Endothelial cell of umbilical vein (primary cell): ENCODE data around the gene DEFB112.

Source experiments
- EZH2 ChIP-seq: IDR thresholded peaks from 2 replicates; pipeline ENCODE4 v1.6.1; 2012; ENCODE audit warnings: borderline replicate concordance, low read depth, mild to moderate bottlenecking, moderate library complexity, low read length, inconsistent platforms; ENCODE audit not compliant: severe bottlenecking
- FOS ChIP-seq: IDR thresholded peaks from 2 replicates; pipeline ENCODE4 v1.6.1; 2011; ENCODE audit warnings: mild to moderate bottlenecking, low read length, moderate library complexity, borderline replicate concordance; ENCODE audit not compliant: insufficient read depth
- GATA2 ChIP-seq: IDR thresholded peaks from 2 replicates; pipeline ENCODE4 v1.7.0; 2011; ENCODE audit warnings: low read depth, mild to moderate bottlenecking, moderate library complexity, mixed read lengths, low read length; ENCODE audit not compliant: insufficient read length, insufficient read depth
- JUN ChIP-seq: IDR thresholded peaks from 2 replicates; pipeline ENCODE4 v1.6.1; 2011; ENCODE audit warnings: borderline replicate concordance, low read depth; ENCODE audit not compliant: insufficient read length, insufficient read depth
- MAX ChIP-seq: IDR thresholded peaks from 2 replicates; pipeline ENCODE4 v1.6.1; 2011; ENCODE audit not compliant: insufficient read depth, insufficient read length
- MYC ChIP-seq: IDR thresholded peaks from one replicate; pipeline ENCODE4 v1.6.1; 2011; ENCODE audit warnings: mild to moderate bottlenecking, low read depth, low read length
- POLR2A ChIP-seq: IDR thresholded peaks from 2 replicates; pipeline ENCODE4 v1.6.1; 2012; ENCODE audit warnings: low read depth, mild to moderate bottlenecking, control low read depth, low read length
- POLR2AphosphoS5 ChIP-seq: IDR thresholded peaks from 2 replicates; pipeline ENCODE4 v1.6.1; 2012; ENCODE audit warnings: low read depth, mild to moderate bottlenecking, control low read depth, low read length, moderate library complexity; ENCODE audit not compliant: insufficient read depth
- TF ChIP-seq, protein P1 (sequence below), 2 donors: IDR thresholded peaks; 1 replicate in 1 of 2; 2 replicates in 1 of 2; pipeline ENCODE4 v1.5.1; 2011; ENCODE audit warnings: low read length in 2 of 2, mild to moderate bottlenecking in 2 of 2, moderate library complexity in 2 of 2, control low read depth in 1 of 2, inconsistent platforms in 1 of 2, low read depth in 1 of 2; ENCODE audit not compliant: insufficient read depth in 1 of 2; ENCODE audit errors: extremely low read depth in 1 of 2

DNA sequence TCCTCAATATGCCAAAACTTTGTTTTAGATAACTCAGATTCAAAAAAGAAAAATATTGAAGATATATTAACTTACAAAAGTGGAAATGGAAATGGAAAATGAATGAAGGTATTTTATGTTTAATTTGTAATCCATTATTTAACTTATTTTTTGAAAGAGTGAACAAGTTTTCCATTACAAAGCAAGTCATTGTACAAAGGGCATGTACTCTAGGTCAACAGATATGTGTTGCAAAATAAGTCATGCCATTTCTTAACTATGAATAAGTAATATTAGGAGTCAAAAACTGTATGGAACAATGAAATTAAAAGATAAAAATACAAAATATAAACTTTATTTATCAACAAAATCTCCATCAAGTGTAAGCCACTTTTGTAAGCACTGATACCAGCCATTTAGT, 54.5 kb downstream of the DEFB112 start:
- TF ChIP-seq, protein P1, sequence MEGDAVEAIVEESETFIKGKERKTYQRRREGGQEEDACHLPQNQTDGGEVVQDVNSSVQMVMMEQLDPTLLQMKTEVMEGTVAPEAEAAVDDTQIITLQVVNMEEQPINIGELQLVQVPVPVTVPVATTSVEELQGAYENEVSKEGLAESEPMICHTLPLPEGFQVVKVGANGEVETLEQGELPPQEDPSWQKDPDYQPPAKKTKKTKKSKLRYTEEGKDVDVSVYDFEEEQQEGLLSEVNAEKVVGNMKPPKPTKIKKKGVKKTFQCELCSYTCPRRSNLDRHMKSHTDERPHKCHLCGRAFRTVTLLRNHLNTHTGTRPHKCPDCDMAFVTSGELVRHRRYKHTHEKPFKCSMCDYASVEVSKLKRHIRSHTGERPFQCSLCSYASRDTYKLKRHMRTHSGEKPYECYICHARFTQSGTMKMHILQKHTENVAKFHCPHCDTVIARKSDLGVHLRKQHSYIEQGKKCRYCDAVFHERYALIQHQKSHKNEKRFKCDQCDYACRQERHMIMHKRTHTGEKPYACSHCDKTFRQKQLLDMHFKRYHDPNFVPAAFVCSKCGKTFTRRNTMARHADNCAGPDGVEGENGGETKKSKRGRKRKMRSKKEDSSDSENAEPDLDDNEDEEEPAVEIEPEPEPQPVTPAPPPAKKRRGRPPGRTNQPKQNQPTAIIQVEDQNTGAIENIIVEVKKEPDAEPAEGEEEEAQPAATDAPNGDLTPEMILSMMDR (IDR thresholded peaks at IDR 0.05; ENCODE audit: extremely low read depth in 1 of 2, insufficient read depth in 1 of 2, low read depth in 1 of 2, low read length in 2 of 2) = no peak
- TF ChIP-seq GATA2 = no peak
- no peak for TF ChIP-seq MAX
- no peak for TF ChIP-seq POLR2AphosphoS5
- TF ChIP-seq EZH2 = no peak
- no peak for TF ChIP-seq FOS
- no peak for TF ChIP-seq POLR2A
- no peak for TF ChIP-seq JUN
- no peak for TF ChIP-seq MYC
